ENCODE measurements around the gene GAPVD1.

- TF ChIP-seq EZH2 (IDR thresholded peaks at IDR 0.05) (no peak), CTCF (IDR thresholded peaks at IDR 0.05) (no peak)
Measured at GRCh38 chr9:125276771-125277170, 15.1 kb downstream of the GAPVD1 start.
